ENCODE data around the gene DNAJB8. TPM values are rescaled to one million over a fixed set of nuclear protein-coding genes. Genes with fewer than 3 reads are reported as not detected.

The DNAJB8 gene
- total RNA-seq, 2 experiments from 2014 or later: not detected

DNA sequence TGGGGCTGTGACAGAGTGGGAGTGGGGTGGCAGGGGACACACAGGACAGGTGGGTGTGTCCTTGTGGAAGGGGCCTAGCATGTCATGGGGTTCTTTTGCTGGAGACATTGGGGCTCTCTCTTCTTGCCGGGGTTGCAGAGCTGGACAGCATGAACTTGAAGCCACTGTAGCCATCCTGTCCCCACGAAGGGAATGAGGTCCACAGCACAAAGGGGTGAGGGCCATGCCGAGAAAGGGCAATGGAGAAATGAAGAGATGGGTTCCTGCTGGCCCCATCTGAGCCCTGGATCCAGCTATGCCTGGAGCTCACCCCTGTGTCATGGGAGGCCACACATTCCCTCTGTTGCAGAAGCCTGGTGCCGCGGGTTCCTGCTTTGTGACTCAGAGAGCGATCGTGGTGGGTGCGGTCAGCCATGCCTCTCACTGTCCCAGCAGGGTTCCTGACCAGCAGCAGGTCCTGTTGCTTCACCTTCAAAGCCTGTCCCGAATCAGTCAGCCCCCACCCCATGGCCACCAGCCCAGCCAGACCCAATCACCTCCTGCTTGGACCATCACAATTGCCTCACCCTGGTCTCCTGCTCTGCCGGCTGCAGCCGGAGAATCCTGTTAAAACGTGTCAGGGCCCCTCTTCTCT lies 50.0 kb downstream of the DNAJB8 start:
- Mint-ChIP-seq H3K36me3 (ENCODE audit: low read depth) (no peaks in the 10 kb centered on the region), H3K27ac (no peak overlapping the region), H3K4me1 (ENCODE audit: low read depth) (no peaks in the 10 kb centered on the region), H3K4me3 (no peak overlapping the region), H3K27me3 (no peaks in the 10 kb centered on the region), H3K9me3 (no peaks in the 10 kb centered on the region)
- Histone ChIP-seq H3K27me3 (ENCODE audit: control insufficient read depth in 1 of 2, insufficient read depth in 2 of 2, low read length in 2 of 2) (no peaks in the 10 kb centered on the region), H3K4me1 (ENCODE audit: insufficient read depth, low read length) (no peaks in the 10 kb centered on the region), H3K36me3 (ENCODE audit: insufficient read depth, low read length) (no peaks in the 10 kb centered on the region), H3K9me3 (ENCODE audit: control insufficient read depth in 1 of 2, insufficient read depth in 1 of 2, low read length in 2 of 2) (peaks cover 0 to 15% of the 10 kb centered on the region in 2 experiments), H3K27ac (ENCODE audit: low read depth in 1 of 2, low read length in 2 of 2) (no peak overlapping the region), H3K4me3 (ENCODE audit: low read length) (no peak overlapping the region)
- TF ChIP-seq, protein P1, sequence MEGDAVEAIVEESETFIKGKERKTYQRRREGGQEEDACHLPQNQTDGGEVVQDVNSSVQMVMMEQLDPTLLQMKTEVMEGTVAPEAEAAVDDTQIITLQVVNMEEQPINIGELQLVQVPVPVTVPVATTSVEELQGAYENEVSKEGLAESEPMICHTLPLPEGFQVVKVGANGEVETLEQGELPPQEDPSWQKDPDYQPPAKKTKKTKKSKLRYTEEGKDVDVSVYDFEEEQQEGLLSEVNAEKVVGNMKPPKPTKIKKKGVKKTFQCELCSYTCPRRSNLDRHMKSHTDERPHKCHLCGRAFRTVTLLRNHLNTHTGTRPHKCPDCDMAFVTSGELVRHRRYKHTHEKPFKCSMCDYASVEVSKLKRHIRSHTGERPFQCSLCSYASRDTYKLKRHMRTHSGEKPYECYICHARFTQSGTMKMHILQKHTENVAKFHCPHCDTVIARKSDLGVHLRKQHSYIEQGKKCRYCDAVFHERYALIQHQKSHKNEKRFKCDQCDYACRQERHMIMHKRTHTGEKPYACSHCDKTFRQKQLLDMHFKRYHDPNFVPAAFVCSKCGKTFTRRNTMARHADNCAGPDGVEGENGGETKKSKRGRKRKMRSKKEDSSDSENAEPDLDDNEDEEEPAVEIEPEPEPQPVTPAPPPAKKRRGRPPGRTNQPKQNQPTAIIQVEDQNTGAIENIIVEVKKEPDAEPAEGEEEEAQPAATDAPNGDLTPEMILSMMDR (IDR thresholded peaks at IDR 0.05): no peak
- intact Hi-C loops (cut with DNase I, micrococcal nuclease): no loop called here
- ATAC-seq (ENCODE audit: poor library complexity): no peak
- DNase-seq: peak in 2 of 14 experiments; percentile 30 to 48
- CTCF ChIA-PET: no interaction called here
- POLR2A ChIA-PET: no interaction called here

DNA sequence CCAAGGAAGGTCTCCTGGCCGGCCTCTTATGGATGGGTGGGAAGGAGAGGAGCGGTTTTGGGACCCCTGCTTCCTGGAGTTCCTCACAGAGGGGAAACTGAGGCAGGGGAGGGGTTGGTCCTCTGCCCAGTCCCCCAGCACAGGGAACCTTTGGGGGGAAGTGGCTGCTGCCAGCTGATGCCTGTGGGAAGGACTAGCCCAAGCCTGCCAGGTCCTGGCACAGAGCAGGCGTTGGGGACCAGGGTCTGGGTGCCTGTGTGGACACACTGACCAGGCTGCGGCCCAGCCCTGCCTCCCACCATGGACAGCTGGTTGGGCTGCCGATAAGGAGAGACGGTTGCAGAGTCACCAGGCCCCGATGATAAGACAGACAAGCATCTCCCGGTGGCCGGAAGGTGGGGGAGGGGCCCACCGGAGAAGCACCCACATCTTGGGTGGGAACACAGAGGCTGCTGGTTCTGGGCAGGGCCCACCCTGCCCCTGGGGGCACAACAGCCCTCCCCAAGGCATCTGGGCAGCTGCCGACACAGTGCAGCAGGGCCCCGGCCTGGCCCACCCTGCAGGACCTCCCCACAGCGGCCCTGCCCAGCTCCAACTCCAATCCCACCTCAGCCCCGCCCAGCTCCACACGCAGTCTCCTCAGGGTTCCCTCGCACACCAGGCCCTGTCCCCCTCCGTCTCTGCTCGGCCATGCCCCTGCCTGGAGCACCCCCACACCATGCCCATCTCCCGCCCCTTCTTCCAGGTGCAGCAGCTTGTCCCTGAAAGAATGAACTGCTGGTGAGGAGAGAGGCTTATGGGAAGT lies 50.7 kb downstream of the DNAJB8 start:
- peaks cover 0 to 15% of the 10 kb centered on the region in 2 experiments for H3K9me3 ChIP-seq (ENCODE audit: control insufficient read depth in 1 of 2, insufficient read depth in 1 of 2, low read length in 2 of 2)
- ChIA-PET CTCF (no interaction called here), POLR2A (no interaction called here)
- intact Hi-C loops (cut with DNase I, micrococcal nuclease): no loop called here
- H3K27ac ChIP-seq (ENCODE audit: low read depth in 1 of 2, low read length in 2 of 2): no peak overlapping the region
- Mint-ChIP-seq H3K27ac (no peak overlapping the region), H3K27me3 (no peaks in the 10 kb centered on the region), H3K4me1 (ENCODE audit: low read depth) (no peaks in the 10 kb centered on the region), H3K36me3 (ENCODE audit: low read depth) (no peaks in the 10 kb centered on the region), H3K9me3 (no peaks in the 10 kb centered on the region), H3K4me3 (no peak overlapping the region)
- no peak overlapping the region for H3K4me3 ChIP-seq (ENCODE audit: low read length)
- no peaks in the 10 kb centered on the region for H3K36me3 ChIP-seq (ENCODE audit: insufficient read depth, low read length)
- no peaks in the 10 kb centered on the region for H3K4me1 ChIP-seq (ENCODE audit: insufficient read depth, low read length)
- DNase-seq (no peak), ATAC-seq (ENCODE audit: poor library complexity) (no peak)
- H3K27me3 ChIP-seq (ENCODE audit: control insufficient read depth in 1 of 2, insufficient read depth in 2 of 2, low read length in 2 of 2): no peaks in the 10 kb centered on the region
- TF ChIP-seq, protein P1 (IDR thresholded peaks at IDR 0.05): no peak

DNA sequence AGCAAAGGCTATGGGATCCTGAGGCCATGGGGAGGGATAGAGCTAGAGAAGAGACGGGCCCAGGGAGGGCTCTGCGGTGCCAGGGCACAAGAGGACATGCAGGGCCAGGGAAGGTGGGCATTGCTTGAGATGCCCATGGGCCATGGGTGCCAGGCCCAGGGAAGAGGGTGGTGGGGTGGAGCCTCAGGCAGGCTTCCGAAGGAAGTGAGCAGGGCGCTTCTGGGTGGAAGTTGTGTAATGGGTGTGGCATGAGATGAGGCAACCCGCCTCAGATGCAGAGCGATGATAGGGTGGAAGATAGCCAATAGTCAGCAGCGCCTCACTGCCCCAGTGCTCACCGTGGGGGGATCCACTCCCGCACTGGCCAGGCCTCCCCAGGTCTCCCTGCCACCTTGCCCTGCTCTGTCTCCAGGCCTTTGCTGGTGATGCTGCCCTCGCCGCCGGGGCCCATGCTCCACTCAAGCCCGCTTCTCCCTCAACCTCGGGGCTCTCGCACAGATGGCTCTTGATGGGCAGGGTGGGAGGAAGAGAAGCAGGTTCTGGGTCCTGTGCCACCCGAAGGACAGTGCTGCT lies 51.4 kb downstream of the DNAJB8 start:
- no peaks in the 10 kb centered on the region for H3K4me1 Mint-ChIP-seq (ENCODE audit: low read depth)
- H3K9me3 ChIP-seq (ENCODE audit: control insufficient read depth in 1 of 2, insufficient read depth in 1 of 2, low read length in 2 of 2): peaks cover 0 to 15% of the 10 kb centered on the region in 2 experiments
- no peak for DNase-seq
- H3K27me3 Mint-ChIP-seq: no peaks in the 10 kb centered on the region
- H3K4me3 Mint-ChIP-seq: no peak overlapping the region
- no peaks in the 10 kb centered on the region for H3K36me3 ChIP-seq (ENCODE audit: insufficient read depth, low read length)
- POLR2A ChIA-PET: no interaction called here
- no peak for ATAC-seq (ENCODE audit: poor library complexity)
- no peaks in the 10 kb centered on the region for H3K9me3 Mint-ChIP-seq
- H3K4me3 ChIP-seq (ENCODE audit: low read length): no peak overlapping the region
- TF ChIP-seq, protein P1 (IDR thresholded peaks at IDR 0.05): no peak
- no peaks in the 10 kb centered on the region for H3K36me3 Mint-ChIP-seq (ENCODE audit: low read depth)
- H3K4me1 ChIP-seq (ENCODE audit: insufficient read depth, low read length): no peaks in the 10 kb centered on the region
- CTCF ChIA-PET: no interaction called here
- no peaks in the 10 kb centered on the region for H3K27me3 ChIP-seq (ENCODE audit: control insufficient read depth in 1 of 2, insufficient read depth in 2 of 2, low read length in 2 of 2)
- H3K27ac ChIP-seq (ENCODE audit: low read depth in 1 of 2, low read length in 2 of 2): no peak overlapping the region
- no peak overlapping the region for H3K27ac Mint-ChIP-seq
- intact Hi-C loops (cut with DNase I, micrococcal nuclease): no loop called here
